IMR-90 (cell line): ENCODE measurements around the gene LUZP2. TPM values are rescaled to one million over a fixed set of nuclear protein-coding genes. Genes with fewer than 3 reads are reported as not detected.

ENCODE experiments used
- ATAC-seq: fragments of 200-7000 bp; cut with Tn5 transposase; 2 replicates; pipeline ENCODE4 v1.9.1; 2020; ENCODE audit warnings: low read depth, mild to moderate bottlenecking, moderate library complexity
- BruUV-seq: library from RNA; stranded (reverse); fragments of 400-500 nt; replicated peaks from 2 replicates; lab custom pipeline; 2021; lab: Mats Ljungman, UMichigan
- CTCF ChIA-PET: fragments of 300-600 bp; formaldehyde crosslinking; extraction: SDS; loops from one replicate; lab custom pipeline; 2021; ENCODE audit warnings: antibody characterized with exemption; lab: Yijun Ruan, JAX
- POLR2A ChIA-PET: fragments of 300-600 bp; sonication (Branson Sonifier 250); formaldehyde crosslinking; loops from one replicate; lab custom pipeline; 2022; ENCODE audit warnings: antibody characterized with exemption; ENCODE audit not compliant: unreplicated experiment; lab: Charles Lee
- DNase-seq: peaks from one replicate; pipeline ENCODE4 v3.0.0; 2013
- H2AFZ ChIP-seq: replicated peaks from 2 replicates; pipeline ENCODE3; 2013; ENCODE audit warnings: low read length, mild to moderate bottlenecking; ENCODE audit not compliant: poor library complexity
- H2AK5ac ChIP-seq: 2 replicates; pipeline ENCODE4 v1.6.1; 2013; ENCODE audit warnings: low read depth, low read length, inconsistent platforms
- H2AK9ac ChIP-seq: replicated peaks from 2 replicates; pipeline ENCODE3; 2013; ENCODE audit warnings: mild to moderate bottlenecking, low read depth, low read length, moderate library complexity; ENCODE audit not compliant: poor library complexity
- H2BK120ac ChIP-seq: 2 replicates; pipeline ENCODE4 v1.6.1; 2013; ENCODE audit warnings: low read depth, low read length, inconsistent platforms
- H2BK15ac ChIP-seq: 3 replicates; pipeline ENCODE4 v1.6.1; 2013; ENCODE audit warnings: low read depth, low read length, inconsistent platforms
- H2BK20ac ChIP-seq: 2 replicates; pipeline ENCODE4 v1.6.1; 2013; ENCODE audit warnings: low read depth, mild to moderate bottlenecking, inconsistent platforms, low read length, moderate library complexity
- H2BK5ac ChIP-seq: 2 replicates; pipeline ENCODE4 v1.6.1; 2013; ENCODE audit warnings: mild to moderate bottlenecking, low read depth, low read length, inconsistent platforms; ENCODE audit not compliant: poor library complexity, severe bottlenecking
- H3K14ac ChIP-seq: replicated peaks from 2 replicates; pipeline ENCODE4 v1.6.1; 2013; ENCODE audit warnings: low read depth, low read length, inconsistent platforms
- H3K18ac ChIP-seq: 2 replicates; pipeline ENCODE4 v1.6.1; 2013; ENCODE audit warnings: low read depth, low read length, control low read depth
- H3K23ac ChIP-seq: 2 replicates; pipeline ENCODE4 v1.6.1; 2013; ENCODE audit warnings: low read depth, low read length, inconsistent platforms
- H3K27ac ChIP-seq: 2 replicates; pipeline ENCODE4 v1.5.1; 2013; ENCODE audit warnings: mild to moderate bottlenecking, control low read depth, low read length; ENCODE audit not compliant: insufficient read depth
- H3K27me3 ChIP-seq: 2 replicates; pipeline ENCODE4 v1.6.1; 2013; ENCODE audit warnings: low read length; ENCODE audit not compliant: control insufficient read depth, insufficient read depth
- H3K36me3 ChIP-seq: 2 replicates; pipeline ENCODE4 v1.6.1; 2013; ENCODE audit warnings: low read length, mixed read lengths; ENCODE audit not compliant: control insufficient read depth, insufficient read depth
- H3K4ac ChIP-seq: 2 replicates; pipeline ENCODE4 v1.6.1; 2013; ENCODE audit warnings: low read depth, low read length, inconsistent platforms
- H3K4me1 ChIP-seq: 2 replicates; pipeline ENCODE4 v1.6.1; 2013; ENCODE audit warnings: low read length, mixed read lengths; ENCODE audit not compliant: control insufficient read depth, insufficient read depth
- H3K4me2 ChIP-seq: 2 replicates; pipeline ENCODE4 v1.6.1; 2013; ENCODE audit warnings: low read depth, mild to moderate bottlenecking, control low read depth, low read length, moderate library complexity
- H3K4me3 ChIP-seq: 2 replicates; pipeline ENCODE4 v1.5.1; 2013; ENCODE audit warnings: low read depth, mild to moderate bottlenecking, control low read depth, low read length, moderate library complexity; ENCODE audit not compliant: insufficient read depth
- H3K56ac ChIP-seq: 2 replicates; pipeline ENCODE4 v1.6.1; 2013; ENCODE audit warnings: low read length, inconsistent platforms; ENCODE audit not compliant: insufficient read depth; ENCODE audit errors: extremely low read depth
- H3K79me1 ChIP-seq, 2 experiments: 2 replicates each; pipeline ENCODE4 v1.6.1; 2013; ENCODE audit warnings: low read length in 2 of 2, inconsistent platforms in 1 of 2, low read depth in 1 of 2
- H3K9ac ChIP-seq: 2 replicates; pipeline ENCODE4 v1.6.1; 2013; ENCODE audit warnings: low read depth, low read length, control low read depth
- H3K9me1 ChIP-seq: 2 replicates; pipeline ENCODE4 v1.6.1; 2013; ENCODE audit warnings: low read length, inconsistent platforms; ENCODE audit not compliant: insufficient read depth
- H3K9me3 ChIP-seq: 2 replicates; pipeline ENCODE4 v1.6.1; 2013; ENCODE audit warnings: low read length; ENCODE audit not compliant: control insufficient read depth, insufficient read depth
- H4K20me1 ChIP-seq: 2 replicates; pipeline ENCODE4 v1.6.1; 2013; ENCODE audit warnings: low read length, inconsistent platforms; ENCODE audit not compliant: insufficient read depth
- H4K5ac ChIP-seq: 2 replicates; pipeline ENCODE4 v1.6.1; 2013; ENCODE audit warnings: mild to moderate bottlenecking, low read depth, low read length, control low read depth
- H4K8ac ChIP-seq, 2 experiments: 2 replicates each; pipeline ENCODE4 v1.6.1; 2013; ENCODE audit warnings: low read depth in 2 of 2, low read length in 2 of 2, control low read depth in 1 of 2, inconsistent platforms in 1 of 2
- H4K91ac ChIP-seq: 2 replicates; pipeline ENCODE4 v1.6.1; 2013; ENCODE audit warnings: low read depth, low read length, inconsistent platforms; ENCODE audit not compliant: insufficient read depth
- BHLHE40 ChIP-seq: fragments of 150-350 bp; IDR thresholded peaks from 2 replicates; pipeline ENCODE4 v1.6.1; 2016; ENCODE audit warnings: mild to moderate bottlenecking, low read depth, low read length
- CEBPB ChIP-seq: IDR thresholded peaks from 2 replicates; pipeline ENCODE4 v1.6.1; 2012; ENCODE audit warnings: low read depth, low read length, improper control_type of control experiment
- MAFK ChIP-seq: IDR thresholded peaks from 2 replicates; pipeline ENCODE4 v1.6.1; 2012; ENCODE audit warnings: low read depth, low read length, improper control_type of control experiment
- MAZ ChIP-seq: IDR thresholded peaks from 2 replicates; pipeline ENCODE4 v1.6.1; 2012; ENCODE audit warnings: low read depth, mild to moderate bottlenecking, low read length, improper control_type of control experiment, moderate library complexity, borderline replicate concordance
- NFE2L2 ChIP-seq: fragments of 150-350 bp; IDR thresholded peaks from 2 replicates; pipeline ENCODE4 v1.6.1; 2016; ENCODE audit warnings: low read depth, mild to moderate bottlenecking, low read length
- RAD21 ChIP-seq: IDR thresholded peaks from 2 replicates; pipeline ENCODE4 v1.6.1; 2012; ENCODE audit warnings: low read length, improper control_type of control experiment
- RCOR1 ChIP-seq: IDR thresholded peaks from 2 replicates; pipeline ENCODE4 v1.6.1; 2012; ENCODE audit warnings: mild to moderate bottlenecking, low read length, improper control_type of control experiment; ENCODE audit not compliant: insufficient replicate concordance
- dilution Hi-C: fragments of 300-500 bp; cut with HindIII; formaldehyde crosslinking; loops from one replicate; pipeline ENCODE4 v1.14.3; 2018; ENCODE audit warnings: low sequenced_read_pairs; ENCODE audit not compliant: unreplicated experiment
- in situ Hi-C: fragments of 300-500 bp; cut with MboI; formaldehyde crosslinking; loops from 3 replicates; pipeline ENCODE4 v1.14.3; 2019; ENCODE audit warnings: low sequenced_read_pairs, inconsistent platforms, mixed read lengths
- intact Hi-C: fragments of 100-400 bp; cut with micrococcal nuclease; formaldehyde crosslinking; loops from 2 replicates; pipeline ENCODE4 v1.10.0; 2022
- polyA plus RNA-seq, 3 experiments: library from polyadenylated mRNA; depleted of rRNA; stranded (reverse); fragments of >200 nt; gene quantifications; 2 replicates each; pipeline ENCODE4 v1.2.3, GENCODE V29; 2012; ENCODE audit warnings: low replicate concordance in 1 of 3
- total RNA-seq: library from RNA; depleted of rRNA; stranded (reverse); fragments of >200 nt; gene quantifications from 2 replicates; pipeline ENCODE4 v1.2.3, GENCODE V29; 2012
- TF ChIP-seq, protein P1 (sequence below): fragments of 150-350 bp; IDR thresholded peaks from 2 replicates; pipeline ENCODE4 v1.6.1; 2016; ENCODE audit warnings: low read depth, mild to moderate bottlenecking, low read length, moderate library complexity, borderline replicate concordance
- TF ChIP-seq, protein P2 (sequence below): conservative IDR thresholded peaks from 2 replicates; pipeline ENCODE4 v1.5.1; 2012; ENCODE audit warnings: mild to moderate bottlenecking, low read depth, low read length, improper control_type of control experiment
- TF ChIP-seq, protein P3 (sequence below): fragments of 150-350 bp; IDR thresholded peaks from 2 replicates; pipeline ENCODE4 v1.6.1; 2017; ENCODE audit warnings: mild to moderate bottlenecking, antibody characterized with exemption, low read length, low read depth

LUZP2 gene
- total and polyA plus RNA-seq, 2 of the 4 experiments (the other 2 are of a cell fraction): 0.89 to 2.0 TPM

DNA sequence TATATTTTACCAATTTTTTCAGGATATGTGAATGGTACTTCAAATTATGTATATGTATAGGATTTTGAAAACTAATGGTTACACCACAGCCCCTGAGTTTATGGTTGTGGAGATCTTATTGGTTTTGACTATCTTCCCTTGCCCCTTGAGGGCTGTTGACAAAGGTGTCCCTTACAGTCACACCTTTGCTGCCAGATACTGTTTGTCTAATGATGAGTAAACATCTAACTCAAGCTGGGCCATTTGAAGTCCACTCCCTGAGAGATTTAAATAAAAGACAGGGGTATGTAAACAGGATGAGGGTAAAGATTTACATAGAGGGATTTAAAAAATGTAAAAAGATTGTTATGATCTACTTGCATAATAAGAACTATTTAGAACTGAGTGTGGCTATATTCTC is 38.9 kb upstream of the LUZP2 start:
- Histone ChIP-seq H4K20me1 (no peaks in the 10 kb centered on the region), H3K9me3 (no peaks in the 10 kb centered on the region), H3K18ac (no peak overlapping the region), H3K79me1 (no peaks in the 10 kb centered on the region), H2AFZ (no peak overlapping the region), H3K9me1 (no peaks in the 10 kb centered on the region), H3K36me3 (no peaks in the 10 kb centered on the region), H2BK20ac (no peak overlapping the region), H3K14ac (no peak overlapping the region), H2BK120ac (no peak overlapping the region), H4K5ac (no peak overlapping the region), H3K4ac (no peak overlapping the region), H3K9ac (no peak overlapping the region), H3K4me2 (no peak overlapping the region), H4K8ac (no peak overlapping the region), H3K56ac (no peak overlapping the region), H3K4me3 (no peak overlapping the region), H2BK15ac (no peak overlapping the region), H3K23ac (no peak overlapping the region), H2AK9ac (no peak overlapping the region), H3K27me3 (no peaks in the 10 kb centered on the region), H3K4me1 (no peaks in the 10 kb centered on the region), H2BK5ac (no peak overlapping the region), H2AK5ac (no peak overlapping the region), H3K27ac (no peak overlapping the region), H4K91ac (no peak overlapping the region)
- dilution Hi-C loops (no loop called here), intact Hi-C loops (no loop called here), in situ Hi-C loops (no loop called here)
- no peak for ATAC-seq
- TF ChIP-seq, protein P1, sequence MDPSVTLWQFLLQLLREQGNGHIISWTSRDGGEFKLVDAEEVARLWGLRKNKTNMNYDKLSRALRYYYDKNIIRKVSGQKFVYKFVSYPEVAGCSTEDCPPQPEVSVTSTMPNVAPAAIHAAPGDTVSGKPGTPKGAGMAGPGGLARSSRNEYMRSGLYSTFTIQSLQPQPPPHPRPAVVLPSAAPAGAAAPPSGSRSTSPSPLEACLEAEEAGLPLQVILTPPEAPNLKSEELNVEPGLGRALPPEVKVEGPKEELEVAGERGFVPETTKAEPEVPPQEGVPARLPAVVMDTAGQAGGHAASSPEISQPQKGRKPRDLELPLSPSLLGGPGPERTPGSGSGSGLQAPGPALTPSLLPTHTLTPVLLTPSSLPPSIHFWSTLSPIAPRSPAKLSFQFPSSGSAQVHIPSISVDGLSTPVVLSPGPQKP: no peak
- TF ChIP-seq, protein P2, sequence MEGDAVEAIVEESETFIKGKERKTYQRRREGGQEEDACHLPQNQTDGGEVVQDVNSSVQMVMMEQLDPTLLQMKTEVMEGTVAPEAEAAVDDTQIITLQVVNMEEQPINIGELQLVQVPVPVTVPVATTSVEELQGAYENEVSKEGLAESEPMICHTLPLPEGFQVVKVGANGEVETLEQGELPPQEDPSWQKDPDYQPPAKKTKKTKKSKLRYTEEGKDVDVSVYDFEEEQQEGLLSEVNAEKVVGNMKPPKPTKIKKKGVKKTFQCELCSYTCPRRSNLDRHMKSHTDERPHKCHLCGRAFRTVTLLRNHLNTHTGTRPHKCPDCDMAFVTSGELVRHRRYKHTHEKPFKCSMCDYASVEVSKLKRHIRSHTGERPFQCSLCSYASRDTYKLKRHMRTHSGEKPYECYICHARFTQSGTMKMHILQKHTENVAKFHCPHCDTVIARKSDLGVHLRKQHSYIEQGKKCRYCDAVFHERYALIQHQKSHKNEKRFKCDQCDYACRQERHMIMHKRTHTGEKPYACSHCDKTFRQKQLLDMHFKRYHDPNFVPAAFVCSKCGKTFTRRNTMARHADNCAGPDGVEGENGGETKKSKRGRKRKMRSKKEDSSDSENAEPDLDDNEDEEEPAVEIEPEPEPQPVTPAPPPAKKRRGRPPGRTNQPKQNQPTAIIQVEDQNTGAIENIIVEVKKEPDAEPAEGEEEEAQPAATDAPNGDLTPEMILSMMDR: no peak
- no peak for TF ChIP-seq MAFK
- TF ChIP-seq, protein P3, sequence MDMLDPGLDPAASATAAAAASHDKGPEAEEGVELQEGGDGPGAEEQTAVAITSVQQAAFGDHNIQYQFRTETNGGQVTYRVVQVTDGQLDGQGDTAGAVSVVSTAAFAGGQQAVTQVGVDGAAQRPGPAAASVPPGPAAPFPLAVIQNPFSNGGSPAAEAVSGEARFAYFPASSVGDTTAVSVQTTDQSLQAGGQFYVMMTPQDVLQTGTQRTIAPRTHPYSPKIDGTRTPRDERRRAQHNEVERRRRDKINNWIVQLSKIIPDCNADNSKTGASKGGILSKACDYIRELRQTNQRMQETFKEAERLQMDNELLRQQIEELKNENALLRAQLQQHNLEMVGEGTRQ: no peak
- no peak for TF ChIP-seq BHLHE40
- no peak for TF ChIP-seq RAD21
- TF ChIP-seq NFE2L2: no peak
- TF ChIP-seq CEBPB: no peak
- TF ChIP-seq RCOR1: no peak
- no peak for TF ChIP-seq MAZ
- no TSS peak for BruUV-seq
- CTCF ChIA-PET: no interaction called here
- DNase-seq: no peak
- POLR2A ChIA-PET: no interaction called here
